T-helper 1 cell treated with Interleukin-12 subunit alpha and Interleukin-12 subunit beta and Interleukin-4 antibody, amounts not matched to agents 30 μg/mL and 1 μg/mL, for 36 hours (primary cell): ENCODE data around the gene SH3RF1.

Experiments
- H3K27ac Mint-ChIP-seq: one replicate; pipeline ENCODE4 v1.8.0; 2021; ENCODE audit warnings: mild to moderate bottlenecking, mixed read lengths
- H3K27me3 Mint-ChIP-seq: one replicate; pipeline ENCODE4 v1.8.0; 2021; ENCODE audit warnings: low read depth, mixed read lengths
- H3K36me3 Mint-ChIP-seq: one replicate; pipeline ENCODE4 v1.8.0; 2021; ENCODE audit warnings: low read depth, mixed read lengths
- H3K4me1 Mint-ChIP-seq: one replicate; pipeline ENCODE4 v1.8.0; 2021; ENCODE audit warnings: low read depth, mixed read lengths
- H3K4me3 Mint-ChIP-seq: one replicate; pipeline ENCODE4 v1.8.0; 2021; ENCODE audit warnings: mild to moderate bottlenecking, moderate library complexity, mixed read lengths
- H3K9me3 Mint-ChIP-seq: one replicate; pipeline ENCODE4 v1.8.0; 2021; ENCODE audit warnings: mixed read lengths

SH3RF1 gene

DNA sequence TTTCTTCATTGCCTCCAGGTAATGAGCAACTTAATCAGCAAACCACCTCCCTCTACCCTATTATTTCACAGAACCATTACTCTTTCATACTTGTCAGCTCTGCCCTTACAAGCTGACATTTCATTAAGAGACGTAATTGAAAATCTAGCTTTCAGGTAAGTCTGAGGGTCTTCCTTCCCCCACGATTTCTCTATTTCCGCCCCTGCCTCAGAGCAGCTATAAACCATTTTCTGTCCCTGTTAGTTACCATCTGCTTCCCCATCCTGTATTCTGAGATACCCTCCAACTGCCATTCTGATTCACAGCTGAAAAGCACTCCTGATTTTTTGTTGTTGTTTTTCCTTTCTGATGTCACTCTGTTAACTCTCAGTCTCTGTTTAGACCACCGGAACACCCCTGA is 37.1 kb downstream of the SH3RF1 start:
- peaks cover 9% of the 10 kb centered on the region for H3K27me3 Mint-ChIP-seq
- no peak overlapping the region for H3K4me3 Mint-ChIP-seq
- no peak overlapping the region for H3K27ac Mint-ChIP-seq
- no peaks in the 10 kb centered on the region for H3K9me3 Mint-ChIP-seq
- no peaks in the 10 kb centered on the region for H3K36me3 Mint-ChIP-seq
- no peaks in the 10 kb centered on the region for H3K4me1 Mint-ChIP-seq

- peaks cover 9% of the 10 kb centered on the region for H3K27me3 Mint-ChIP-seq
- H3K27ac Mint-ChIP-seq: no peak overlapping the region
- H3K9me3 Mint-ChIP-seq: no peaks in the 10 kb centered on the region
- no peaks in the 10 kb centered on the region for H3K4me1 Mint-ChIP-seq
- H3K4me3 Mint-ChIP-seq: no peak overlapping the region
- no peaks in the 10 kb centered on the region for H3K36me3 Mint-ChIP-seq
Measured at GRCh38 chr4:169231647-169232262, 39.0 kb downstream of the SH3RF1 start.

DNA sequence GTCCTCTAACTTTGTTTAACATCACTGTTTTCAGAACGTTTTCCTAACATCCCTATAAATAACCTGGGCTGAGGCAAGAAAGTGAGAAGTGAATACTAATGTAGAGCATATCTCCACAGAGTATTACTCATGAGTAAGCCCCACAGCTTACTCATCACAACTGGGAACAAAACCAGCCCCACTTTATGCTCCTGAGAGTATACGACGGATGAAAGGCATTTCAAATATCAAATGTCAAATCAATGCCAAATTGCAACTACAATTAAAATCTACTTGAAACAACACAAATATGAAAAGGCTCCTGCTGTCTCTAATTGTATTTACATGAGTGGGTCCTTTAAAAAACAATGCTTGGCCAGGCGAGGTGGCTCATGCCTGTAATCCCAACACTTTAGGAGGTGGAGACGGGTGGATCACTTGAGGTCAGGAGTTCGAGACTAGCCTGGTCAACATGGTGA is 41.2 kb downstream of the SH3RF1 start:
- Mint-ChIP-seq H3K27me3 (peaks cover 4% of the 10 kb centered on the region), H3K9me3 (no peaks in the 10 kb centered on the region), H3K4me3 (no peak overlapping the region), H3K36me3 (no peaks in the 10 kb centered on the region), H3K4me1 (no peaks in the 10 kb centered on the region), H3K27ac (no peak overlapping the region)

DNA sequence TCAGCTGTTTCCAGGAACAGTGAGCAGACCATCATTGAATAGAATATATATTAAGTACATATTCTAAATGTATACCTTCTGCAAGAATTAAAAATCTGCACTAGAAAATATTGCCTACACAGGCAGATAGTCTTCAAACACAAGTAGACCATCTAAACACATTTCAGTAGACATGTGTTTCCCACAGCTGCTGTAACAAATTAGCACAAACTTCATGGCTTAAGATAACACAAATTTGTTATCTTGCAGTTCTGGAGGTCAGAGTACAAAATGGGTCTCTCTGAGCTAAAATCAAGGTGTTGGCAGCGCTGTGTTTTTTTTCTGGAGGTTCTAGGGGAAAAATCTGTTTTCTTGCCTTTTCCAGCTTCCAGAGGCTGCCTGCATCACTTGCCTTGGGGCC is 42.7 kb downstream of the SH3RF1 start:
- Mint-ChIP-seq H3K9me3 (no peaks in the 10 kb centered on the region), H3K27ac (no peak overlapping the region), H3K4me1 (no peaks in the 10 kb centered on the region), H3K36me3 (no peaks in the 10 kb centered on the region), H3K27me3 (no peaks in the 10 kb centered on the region), H3K4me3 (no peak overlapping the region)

- Mint-ChIP-seq H3K4me3 (no peak overlapping the region), H3K27me3 (no peaks in the 10 kb centered on the region), H3K4me1 (no peaks in the 10 kb centered on the region), H3K36me3 (no peaks in the 10 kb centered on the region), H3K27ac (no peak overlapping the region), H3K9me3 (no peaks in the 10 kb centered on the region)
Measured at GRCh38 chr4:169226565-169226964, 44.2 kb downstream of the SH3RF1 start.

DNA sequence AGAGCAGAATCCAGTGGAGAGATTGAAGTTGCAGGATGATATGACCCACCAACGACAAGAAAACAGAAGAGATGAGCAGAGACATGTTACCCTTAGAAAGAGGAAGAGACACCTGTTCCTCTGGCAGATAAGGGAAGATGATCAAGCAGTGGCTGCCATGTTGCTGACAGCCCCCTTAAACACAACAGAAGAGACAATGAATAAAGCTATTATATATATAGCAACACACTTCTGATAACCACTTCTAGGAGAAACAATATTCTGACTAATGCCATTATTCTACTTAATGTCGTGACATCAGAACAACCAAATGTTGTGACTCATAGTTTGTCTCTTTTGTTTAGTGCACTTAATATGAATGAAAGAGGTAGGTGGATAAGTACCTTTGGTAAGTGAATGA is 44.9 kb downstream of the SH3RF1 start:
- Mint-ChIP-seq H3K36me3 (no peaks in the 10 kb centered on the region), H3K27me3 (no peaks in the 10 kb centered on the region), H3K4me3 (no peak overlapping the region), H3K4me1 (no peaks in the 10 kb centered on the region), H3K27ac (no peak overlapping the region), H3K9me3 (no peaks in the 10 kb centered on the region)

DNA sequence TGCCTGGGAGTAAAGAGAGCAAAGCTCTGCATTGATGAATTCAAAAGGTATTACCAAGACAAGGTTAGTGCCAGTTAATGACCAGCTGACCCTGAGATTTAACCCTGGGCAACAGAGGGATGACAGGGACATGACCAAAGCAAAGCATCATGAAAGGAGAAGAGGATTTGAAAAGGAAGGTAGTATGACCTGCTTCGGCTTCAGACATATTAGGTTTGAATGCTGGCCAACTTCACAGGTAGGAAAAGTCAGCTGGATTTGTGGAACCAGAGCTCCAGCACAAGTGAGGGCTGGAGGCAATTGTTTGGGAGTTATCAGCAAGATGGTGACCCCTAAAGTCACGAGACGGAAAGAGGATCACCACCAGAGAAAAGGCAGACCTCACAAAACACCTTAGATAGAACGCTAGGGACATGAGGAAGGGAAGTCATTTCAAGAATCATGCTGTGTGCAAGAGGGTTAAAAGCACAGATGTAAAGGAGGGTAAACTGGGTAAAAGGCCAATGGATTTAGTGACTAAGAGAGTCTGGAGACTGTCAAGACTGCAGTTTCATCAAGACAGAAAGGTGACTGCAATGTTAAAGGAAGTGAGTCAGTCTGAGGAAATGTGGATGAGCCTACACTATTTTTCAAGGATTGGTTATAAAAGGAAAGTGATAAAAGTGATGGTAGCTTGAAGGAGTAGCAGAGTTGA is 45.6 kb downstream of the SH3RF1 start:
- H3K4me3 Mint-ChIP-seq: no peak overlapping the region
- no peak overlapping the region for H3K27ac Mint-ChIP-seq
- no peaks in the 10 kb centered on the region for H3K4me1 Mint-ChIP-seq
- H3K9me3 Mint-ChIP-seq: no peaks in the 10 kb centered on the region
- H3K27me3 Mint-ChIP-seq: no peaks in the 10 kb centered on the region
- no peaks in the 10 kb centered on the region for H3K36me3 Mint-ChIP-seq

GRCh38 chr4:169222761-169223160 is 48.0 kb downstream of the SH3RF1 start:
- no peaks in the 10 kb centered on the region for H3K27me3 Mint-ChIP-seq
- H3K4me3 Mint-ChIP-seq: no peak overlapping the region
- H3K27ac Mint-ChIP-seq: no peak overlapping the region
- no peaks in the 10 kb centered on the region for H3K4me1 Mint-ChIP-seq
- H3K36me3 Mint-ChIP-seq: no peaks in the 10 kb centered on the region
- no peaks in the 10 kb centered on the region for H3K9me3 Mint-ChIP-seq

GRCh38 chr4:169221662-169222061 is 49.1 kb downstream of the SH3RF1 start:
- Mint-ChIP-seq H3K27ac (no peak overlapping the region), H3K9me3 (no peaks in the 10 kb centered on the region), H3K27me3 (no peaks in the 10 kb centered on the region), H3K4me3 (no peak overlapping the region), H3K36me3 (no peaks in the 10 kb centered on the region), H3K4me1 (no peaks in the 10 kb centered on the region)

GRCh38 chr4:169220854-169221411 is 49.8 kb downstream of the SH3RF1 start:
- H3K27me3 Mint-ChIP-seq: no peaks in the 10 kb centered on the region
- H3K9me3 Mint-ChIP-seq: no peaks in the 10 kb centered on the region

GRCh38 chr4:169220447-169220846 is 50.3 kb downstream of the SH3RF1 start:
- Mint-ChIP-seq H3K27ac (no peak overlapping the region), H3K9me3 (no peaks in the 10 kb centered on the region), H3K4me3 (no peak overlapping the region), H3K36me3 (no peaks in the 10 kb centered on the region), H3K27me3 (no peaks in the 10 kb centered on the region), H3K4me1 (no peaks in the 10 kb centered on the region)

More at GRCh38 chr4:169220854-169221411, 49.8 kb downstream of the SH3RF1 start:
- no peaks in the 10 kb centered on the region for H3K4me1 Mint-ChIP-seq
- H3K4me3 Mint-ChIP-seq: no peak overlapping the region
- no peak overlapping the region for H3K27ac Mint-ChIP-seq
- H3K36me3 Mint-ChIP-seq: no peaks in the 10 kb centered on the region

GRCh38 chr4:169219440-169219839 is 51.3 kb downstream of the SH3RF1 start:
- no peaks in the 10 kb centered on the region for H3K36me3 Mint-ChIP-seq
- no peaks in the 10 kb centered on the region for H3K27me3 Mint-ChIP-seq
- H3K4me3 Mint-ChIP-seq: no peak overlapping the region
- H3K27ac Mint-ChIP-seq: no peak overlapping the region
- no peaks in the 10 kb centered on the region for H3K4me1 Mint-ChIP-seq
- H3K9me3 Mint-ChIP-seq: no peaks in the 10 kb centered on the region

GRCh38 chr4:169215656-169216055 is 55.1 kb downstream of the SH3RF1 start:
- Mint-ChIP-seq H3K4me1 (no peaks in the 10 kb centered on the region), H3K27ac (no peak overlapping the region), H3K27me3 (no peaks in the 10 kb centered on the region), H3K9me3 (peaks cover 8% of the 10 kb centered on the region), H3K4me3 (no peak overlapping the region), H3K36me3 (no peaks in the 10 kb centered on the region)

DNA sequence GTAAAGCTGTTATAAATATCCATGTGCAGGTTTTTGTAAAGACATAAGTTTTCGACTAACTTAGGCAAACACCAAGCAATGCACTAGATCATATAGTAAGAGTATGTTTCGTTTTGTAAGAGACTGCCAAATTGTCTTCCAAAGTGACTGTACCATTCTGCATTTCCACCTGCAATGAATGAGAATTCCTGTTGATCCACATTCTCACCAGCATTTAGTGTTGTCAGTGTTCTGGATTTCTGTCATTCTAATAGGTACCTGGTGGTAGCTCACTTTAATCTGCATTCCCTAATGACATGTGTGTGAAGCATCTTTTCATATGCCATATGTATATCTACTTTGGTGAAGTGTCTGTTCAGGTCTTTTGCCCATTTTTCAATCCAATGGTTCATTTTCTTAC is 57.8 kb downstream of the SH3RF1 start:
- Mint-ChIP-seq H3K27ac (no peak overlapping the region), H3K36me3 (no peaks in the 10 kb centered on the region), H3K9me3 (peaks cover 8% of the 10 kb centered on the region), H3K27me3 (no peaks in the 10 kb centered on the region), H3K4me3 (no peak overlapping the region), H3K4me1 (no peaks in the 10 kb centered on the region)

GRCh38 chr4:169210504-169211118 is 60.1 kb downstream of the SH3RF1 start:
- peaks cover 8% of the 10 kb centered on the region for H3K9me3 Mint-ChIP-seq
- H3K27me3 Mint-ChIP-seq: no peaks in the 10 kb centered on the region
- H3K4me3 Mint-ChIP-seq: no peak overlapping the region
- no peaks in the 10 kb centered on the region for H3K4me1 Mint-ChIP-seq
- no peak overlapping the region for H3K27ac Mint-ChIP-seq
- no peaks in the 10 kb centered on the region for H3K36me3 Mint-ChIP-seq
